Prostate gland (tissue), 2 donors: ENCODE data around the gene ZC3H13. TPM values are rescaled to one million over a fixed set of nuclear protein-coding genes. Genes with fewer than 3 reads are reported as not detected.

Source experiments
- DNase-seq: peaks from one replicate; pipeline ENCODE4 v3.0.0-alpha.2; 2019; ENCODE audit warnings: low spot score
- H3K27ac ChIP-seq, 2 donors: fragments of 200-600 bp; sonication (generic); 2 replicates each; pipeline ENCODE4 v1.5.1; 2017 to 2019
- H3K27me3 ChIP-seq: fragments of 200-600 bp; sonication (generic); replicated peaks from 2 replicates; pipeline ENCODE4 v1.5.1; 2019; ENCODE audit not compliant: insufficient read depth
- H3K36me3 ChIP-seq, 2 donors: fragments of 200-600 bp; sonication (generic); 1 replicate in 1 of 2; 2 replicates in 1 of 2; pipeline versions ENCODE4 v1.5.1 to v1.8.1; 2017 to 2019
- H3K4me1 ChIP-seq: fragments of 200-600 bp; sonication (generic); replicated peaks from 2 replicates; pipeline ENCODE4 v1.5.1; 2019
- H3K4me3 ChIP-seq, 2 donors: fragments of 200-600 bp; sonication (generic); 2 replicates each; pipeline ENCODE4 v1.5.1; 2017 to 2019
- H3K9me3 ChIP-seq: fragments of 200-600 bp; sonication (generic); 2 replicates; pipeline ENCODE4 v1.5.1; 2017
- POLR2A ChIP-seq: fragments of 450-650 bp; IDR thresholded peaks from one replicate; pipeline ENCODE4 v1.6.1; 2016; ENCODE audit warnings: antibody characterized with exemption, mild to moderate bottlenecking
- POLR2AphosphoS5 ChIP-seq: sonication (generic); formaldehyde crosslinking; IDR thresholded peaks from one replicate; pipeline ENCODE4 v1.6.1; 2017; ENCODE audit warnings: antibody characterized with exemption
- WGBS: methylation state at CpG from one replicate; pipeline ENCODE4 v1.1.5; 2018; 5-methylcytosine and 5-hydroxymethylcytosine counted together
- intact Hi-C: fragments of 100-400 bp; cut with DNase I; formaldehyde crosslinking; loops from one replicate; pipeline ENCODE4 v1.14.2; 2022
- total RNA-seq, 2 donors: library from RNA; depleted of rRNA; stranded (reverse); fragments of >200 nt; gene quantifications; one replicate each; pipeline ENCODE4 v1.1.0, GENCODE V29; 2016
- TF ChIP-seq, protein P1 (sequence below), 4 experiments: fragments of 200-600 bp in 2 of 4; fragments of 450-650 bp in 2 of 4; sonication (generic) in 2 of 4; IDR thresholded peaks; 1 replicate in 3 of 4; 2 replicates in 1 of 4; pipeline ENCODE4 v1.5.1; 2016 to 2019; ENCODE audit warnings: antibody characterized with exemption in 4 of 4, mild to moderate bottlenecking in 2 of 4, moderate library complexity in 2 of 4

Gene ZC3H13
- total RNA-seq, 2 donors from 2014 or later, result 24.4 to 26.9 TPM

DNA sequence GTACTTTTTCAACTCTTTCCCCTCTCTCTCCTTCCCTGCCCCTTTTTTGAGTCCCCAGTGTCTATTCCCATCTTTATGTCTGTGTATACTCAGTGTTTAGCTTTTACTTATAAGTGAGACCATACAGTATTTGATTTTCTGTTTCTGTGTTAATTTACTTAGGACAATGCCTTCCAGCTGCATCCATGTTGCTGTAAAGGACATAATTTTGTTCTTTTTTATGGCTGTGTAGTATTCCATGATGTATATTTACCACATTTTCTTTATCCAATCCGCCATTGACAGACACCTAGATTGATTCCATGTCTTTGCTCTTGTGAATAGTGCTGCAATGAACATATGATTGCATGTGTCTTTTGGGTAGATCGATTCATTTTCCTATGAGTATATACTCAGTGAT is 10.7 kb upstream of the ZC3H13 start:
- WGBS, result 98% methylated on average over 2 of the region's 2 CpGs
- no peaks in the 10 kb centered on the region for H3K9me3 ChIP-seq
- intact Hi-C loops, result no loop called here
- no peaks in the 10 kb centered on the region for H3K4me1 ChIP-seq
- DNase-seq, result no peak
- no peaks in the 10 kb centered on the region for H3K27me3 ChIP-seq
- TF ChIP-seq POLR2AphosphoS5, result no peak
- no peak overlapping the region for H3K27ac ChIP-seq
- no peaks in the 10 kb centered on the region for H3K36me3 ChIP-seq
- no peak overlapping the region for H3K4me3 ChIP-seq

DNA sequence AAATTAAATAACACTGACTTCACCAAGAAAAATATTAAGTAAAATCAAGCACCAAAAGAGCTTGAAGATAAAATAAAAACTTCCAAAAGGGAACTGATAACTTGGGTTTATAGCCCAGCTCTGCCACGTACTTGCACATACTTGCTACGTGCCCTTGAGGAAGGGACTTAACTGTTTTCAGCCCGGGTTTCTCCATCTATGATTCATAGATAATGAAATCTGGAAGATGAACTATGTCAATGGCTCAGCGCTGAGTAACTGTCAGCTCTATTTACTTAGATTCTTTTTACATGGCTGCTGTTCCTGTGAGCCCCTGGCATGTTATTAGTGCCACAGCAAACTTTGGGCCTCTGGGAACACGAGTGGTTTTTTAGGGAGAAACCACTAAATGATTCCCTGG is 9.6 kb upstream of the ZC3H13 start:
- H3K4me1 ChIP-seq, result no peaks in the 10 kb centered on the region

DNA sequence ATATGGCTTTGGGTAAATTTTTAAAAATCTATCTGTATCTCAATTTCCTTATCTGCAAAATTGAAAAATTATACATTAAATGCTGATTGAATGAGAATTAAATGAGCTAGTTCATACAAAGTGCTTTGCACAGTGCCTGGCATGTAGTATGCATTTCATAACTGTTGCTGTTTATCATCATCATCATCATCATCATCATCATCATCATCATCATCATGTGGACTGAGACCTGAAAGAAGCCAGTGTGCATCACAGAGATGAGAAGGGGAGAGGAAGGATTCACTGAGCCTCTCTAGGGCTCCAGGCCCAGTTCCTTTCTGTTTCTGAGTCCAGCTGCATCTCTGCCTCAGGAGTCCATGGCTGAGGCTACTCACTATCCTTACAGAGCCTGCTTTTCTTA is 6.9 kb upstream of the ZC3H13 start:
- Histone ChIP-seq H3K9me3 (no peaks in the 10 kb centered on the region), H3K36me3 (no peaks in the 10 kb centered on the region), H3K4me3 (no peak overlapping the region), H3K4me1 (no peaks in the 10 kb centered on the region), H3K27me3 (no peaks in the 10 kb centered on the region), H3K27ac (no peak overlapping the region)
- intact Hi-C loops, result no loop called here
- TF ChIP-seq POLR2A (no peak), POLR2AphosphoS5 (no peak)
- TF ChIP-seq, protein P1, sequence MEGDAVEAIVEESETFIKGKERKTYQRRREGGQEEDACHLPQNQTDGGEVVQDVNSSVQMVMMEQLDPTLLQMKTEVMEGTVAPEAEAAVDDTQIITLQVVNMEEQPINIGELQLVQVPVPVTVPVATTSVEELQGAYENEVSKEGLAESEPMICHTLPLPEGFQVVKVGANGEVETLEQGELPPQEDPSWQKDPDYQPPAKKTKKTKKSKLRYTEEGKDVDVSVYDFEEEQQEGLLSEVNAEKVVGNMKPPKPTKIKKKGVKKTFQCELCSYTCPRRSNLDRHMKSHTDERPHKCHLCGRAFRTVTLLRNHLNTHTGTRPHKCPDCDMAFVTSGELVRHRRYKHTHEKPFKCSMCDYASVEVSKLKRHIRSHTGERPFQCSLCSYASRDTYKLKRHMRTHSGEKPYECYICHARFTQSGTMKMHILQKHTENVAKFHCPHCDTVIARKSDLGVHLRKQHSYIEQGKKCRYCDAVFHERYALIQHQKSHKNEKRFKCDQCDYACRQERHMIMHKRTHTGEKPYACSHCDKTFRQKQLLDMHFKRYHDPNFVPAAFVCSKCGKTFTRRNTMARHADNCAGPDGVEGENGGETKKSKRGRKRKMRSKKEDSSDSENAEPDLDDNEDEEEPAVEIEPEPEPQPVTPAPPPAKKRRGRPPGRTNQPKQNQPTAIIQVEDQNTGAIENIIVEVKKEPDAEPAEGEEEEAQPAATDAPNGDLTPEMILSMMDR (IDR thresholded peaks at IDR 0.05), result no peak
- no peak for DNase-seq

More for the DNA sequence above, 9.6 kb upstream of the ZC3H13 start:
- Histone ChIP-seq H3K9me3 (no peaks in the 10 kb centered on the region), H3K27ac (no peak overlapping the region), H3K36me3 (no peaks in the 10 kb centered on the region), H3K27me3 (no peaks in the 10 kb centered on the region), H3K4me3 (no peak overlapping the region)
- intact Hi-C loops, result no loop called here
- no peak for DNase-seq
- WGBS, result 52% methylated on average over 5 of the region's 5 CpGs
- TF ChIP-seq, protein P1 (IDR thresholded peaks at IDR 0.05), result no peak
- no peak for TF ChIP-seq POLR2A
- TF ChIP-seq POLR2AphosphoS5, result no peak

DNA sequence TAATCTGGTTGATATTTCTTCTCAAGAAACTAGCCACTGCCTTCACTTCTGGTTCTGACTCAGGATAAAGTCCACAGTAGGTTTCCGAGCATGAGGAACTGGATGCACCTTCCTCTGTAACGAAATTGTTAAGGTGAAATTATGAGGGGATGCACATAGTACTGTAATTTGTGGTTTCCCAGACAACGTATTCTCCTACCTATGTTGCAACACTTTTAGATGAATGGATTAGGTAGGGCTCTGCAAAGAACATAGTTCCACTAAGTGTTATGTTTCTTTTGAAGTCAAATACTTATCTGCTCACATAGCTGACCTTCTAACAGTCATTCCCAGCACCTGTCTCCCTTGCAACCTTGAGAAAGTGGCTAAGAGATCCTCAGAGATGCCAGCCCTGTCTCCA is 5.7 kb upstream of the ZC3H13 start:
- no peaks in the 10 kb centered on the region for H3K36me3 ChIP-seq
- no peaks in the 10 kb centered on the region for H3K27me3 ChIP-seq
- intact Hi-C loops, result no loop called here
- H3K27ac ChIP-seq, result no peak overlapping the region
- H3K4me1 ChIP-seq, result no peaks in the 10 kb centered on the region
- TF ChIP-seq, protein P1 (IDR thresholded peaks at IDR 0.05), result no peak
- TF ChIP-seq POLR2AphosphoS5, result no peak
- no peak for TF ChIP-seq POLR2A
- H3K9me3 ChIP-seq, result no peaks in the 10 kb centered on the region
- no peak overlapping the region for H3K4me3 ChIP-seq
- DNase-seq, result no peak
- WGBS, result 74% methylated on average over 3 of the region's 3 CpGs

DNA sequence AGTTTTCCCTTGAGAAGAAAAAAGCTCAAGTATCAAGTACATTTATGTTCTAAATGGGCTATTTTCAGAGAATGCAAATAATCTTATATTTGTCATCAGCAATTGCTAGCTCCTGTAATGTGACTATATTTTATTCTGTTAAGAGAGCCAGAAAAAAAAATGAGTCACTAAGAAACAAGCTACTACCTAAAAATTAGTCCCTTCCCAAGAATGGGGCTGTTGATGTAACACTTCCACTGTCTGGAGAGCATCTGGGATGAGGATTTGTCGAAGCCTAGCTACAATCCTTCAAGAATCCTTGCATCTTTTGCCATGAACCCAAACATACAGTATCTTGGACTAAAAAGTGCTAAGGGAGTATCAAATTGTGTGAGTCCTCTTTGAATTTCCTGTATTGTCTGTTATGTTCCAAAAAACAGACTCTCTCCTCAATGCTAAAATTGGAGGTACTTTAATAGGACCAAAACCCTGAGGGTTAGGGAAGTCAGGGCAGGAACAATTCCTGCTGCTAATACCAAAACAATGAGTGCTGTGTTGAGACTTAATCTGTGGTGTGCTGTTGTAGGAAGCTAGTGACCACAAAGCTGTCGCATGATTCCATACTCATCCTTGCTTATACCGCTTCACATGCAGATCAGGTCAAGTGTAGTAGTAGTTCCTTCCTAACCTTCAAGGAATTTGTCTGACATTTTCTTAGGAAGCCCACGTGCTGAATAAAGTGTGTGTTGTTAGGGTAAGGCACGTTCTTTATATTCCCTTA is 4.9 kb upstream of the ZC3H13 start:
- WGBS, result 71% methylated on average over 5 of the region's 5 CpGs
- no peak for DNase-seq
- Histone ChIP-seq H3K4me1 (no peaks in the 10 kb centered on the region), H3K27me3 (no peaks in the 10 kb centered on the region), H3K27ac (no peak overlapping the region), H3K9me3 (no peaks in the 10 kb centered on the region), H3K4me3 (no peak overlapping the region), H3K36me3 (no peaks in the 10 kb centered on the region)
- TF ChIP-seq, protein P1 (IDR thresholded peaks at IDR 0.05), result no peak
- TF ChIP-seq POLR2A (no peak), POLR2AphosphoS5 (no peak)
- intact Hi-C loops, result no loop called here
